ENCODE measurements around the gene STUM.

- TF ChIP-seq CTCF (IDR thresholded peaks at IDR 0.05; ENCODE audit: insufficient read depth, low read length, poor library complexity, severe bottlenecking) (no peak), EZH2phosphoT487 (conservative IDR thresholded peaks at IDR 0.05; ENCODE audit: low read length) (0 out of 2 replicates have a peak, but pooled peaks have one; percentile 86)
These were observed 751 bp downstream of the STUM start for GRCh38 chr1:226549094-226549936.

All from SU-DHL-6 (cell line).